ENCODE data around the gene GXYLT1. TPM values are rescaled to one million over a fixed set of nuclear protein-coding genes. Genes with fewer than 3 reads are reported as not detected.

GXYLT1 gene
- total and polyA plus RNA-seq, 9 of the 15 experiments (the other 6 are each of a cell fraction or from before 2014, with no cell fraction given): 1.4 to 9.3 (median 5.5) TPM

DNA sequence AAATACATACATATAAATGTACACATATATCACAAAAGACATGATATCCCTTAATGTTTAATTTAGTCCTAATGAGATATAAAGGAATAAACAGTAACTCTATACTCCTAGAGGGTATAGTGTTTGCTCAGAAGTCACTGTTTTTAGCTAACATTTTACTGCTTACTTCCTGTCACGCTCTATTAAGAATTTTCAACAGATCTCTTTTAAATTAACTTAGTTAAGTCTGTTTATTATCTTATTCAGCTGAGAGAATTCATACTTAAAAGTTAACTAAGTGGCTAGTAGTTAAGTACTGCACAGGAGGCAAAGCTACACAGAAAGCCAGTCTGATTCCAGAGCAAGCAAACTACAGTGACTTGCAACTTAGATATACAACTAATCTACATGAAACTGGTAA, 39.9 kb downstream of the GXYLT1 start (continued):
- TF ChIP-seq, protein P1, sequence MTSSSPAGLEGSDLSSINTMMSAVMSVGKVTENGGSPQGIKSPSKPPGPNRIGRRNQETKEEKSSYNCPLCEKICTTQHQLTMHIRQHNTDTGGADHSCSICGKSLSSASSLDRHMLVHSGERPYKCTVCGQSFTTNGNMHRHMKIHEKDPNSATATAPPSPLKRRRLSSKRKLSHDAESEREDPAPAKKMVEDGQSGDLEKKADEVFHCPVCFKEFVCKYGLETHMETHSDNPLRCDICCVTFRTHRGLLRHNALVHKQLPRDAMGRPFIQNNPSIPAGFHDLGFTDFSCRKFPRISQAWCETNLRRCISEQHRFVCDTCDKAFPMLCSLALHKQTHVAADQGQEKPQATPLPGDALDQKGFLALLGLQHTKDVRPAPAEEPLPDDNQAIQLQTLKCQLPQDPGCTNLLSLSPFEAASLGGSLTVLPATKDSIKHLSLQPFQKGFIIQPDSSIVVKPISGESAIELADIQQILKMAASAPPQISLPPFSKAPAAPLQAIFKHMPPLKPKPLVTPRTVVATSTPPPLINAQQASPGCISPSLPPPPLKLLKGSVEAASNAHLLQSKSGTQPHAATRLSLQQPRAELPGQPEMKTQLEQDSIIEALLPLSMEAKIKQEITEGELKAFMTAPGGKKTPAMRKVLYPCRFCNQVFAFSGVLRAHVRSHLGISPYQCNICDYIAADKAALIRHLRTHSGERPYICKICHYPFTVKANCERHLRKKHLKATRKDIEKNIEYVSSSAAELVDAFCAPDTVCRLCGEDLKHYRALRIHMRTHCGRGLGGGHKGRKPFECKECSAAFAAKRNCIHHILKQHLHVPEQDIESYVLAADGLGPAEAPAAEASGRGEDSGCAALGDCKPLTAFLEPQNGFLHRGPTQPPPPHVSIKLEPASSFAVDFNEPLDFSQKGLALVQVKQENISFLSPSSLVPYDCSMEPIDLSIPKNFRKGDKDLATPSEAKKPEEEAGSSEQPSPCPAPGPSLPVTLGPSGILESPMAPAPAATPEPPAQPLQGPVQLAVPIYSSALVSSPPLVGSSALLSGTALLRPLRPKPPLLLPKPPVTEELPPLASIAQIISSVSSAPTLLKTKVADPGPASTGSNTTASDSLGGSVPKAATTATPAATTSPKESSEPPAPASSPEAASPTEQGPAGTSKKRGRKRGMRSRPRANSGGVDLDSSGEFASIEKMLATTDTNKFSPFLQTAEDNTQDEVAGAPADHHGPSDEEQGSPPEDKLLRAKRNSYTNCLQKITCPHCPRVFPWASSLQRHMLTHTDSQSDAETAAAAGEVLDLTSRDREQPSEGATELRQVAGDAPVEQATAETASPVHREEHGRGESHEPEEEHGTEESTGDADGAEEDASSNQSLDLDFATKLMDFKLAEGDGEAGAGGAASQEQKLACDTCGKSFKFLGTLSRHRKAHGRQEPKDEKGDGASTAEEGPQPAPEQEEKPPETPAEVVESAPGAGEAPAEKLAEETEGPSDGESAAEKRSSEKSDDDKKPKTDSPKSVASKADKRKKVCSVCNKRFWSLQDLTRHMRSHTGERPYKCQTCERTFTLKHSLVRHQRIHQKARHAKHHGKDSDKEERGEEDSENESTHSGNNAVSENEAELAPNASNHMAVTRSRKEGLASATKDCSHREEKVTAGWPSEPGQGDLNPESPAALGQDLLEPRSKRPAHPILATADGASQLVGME (CRISPR knock-in tag; IDR thresholded peaks at IDR 0.05): no peak
- TF ChIP-seq SP2 (IDR thresholded peaks at IDR 0.05; ENCODE audit: extremely low read depth, low read depth, low read length, poor library complexity, severe bottlenecking): no peak
- no peak for TF ChIP-seq ZNF668 (CRISPR knock-in tag; IDR thresholded peaks at IDR 0.05)
- TF ChIP-seq XRCC3 (IDR thresholded peaks at IDR 0.05): no peak

DNA sequence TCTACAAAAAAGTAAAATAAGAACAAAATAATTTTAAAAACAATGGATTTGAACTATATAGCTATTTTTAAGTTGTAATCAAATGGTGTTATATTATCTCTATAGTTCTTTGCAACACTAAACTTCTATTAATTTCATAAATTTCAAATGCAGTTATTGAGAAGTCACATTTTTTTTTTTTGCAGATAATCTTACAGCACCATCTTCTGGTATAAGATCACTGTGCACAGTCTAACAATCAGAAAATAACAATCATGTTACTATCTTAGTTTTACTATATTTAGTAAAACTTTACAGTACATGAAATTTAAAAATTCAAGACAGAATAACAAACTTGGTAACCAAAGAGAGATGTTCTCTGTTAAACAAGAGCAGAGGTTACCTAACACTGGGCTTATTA, 40.6 kb downstream of the GXYLT1 start:
- no peaks in the 10 kb centered on the region for H3K9me1 ChIP-seq (ENCODE audit: control insufficient read depth, insufficient read depth, low read length)
- FAIRE-seq: no peak
- in situ Hi-C loops (cut with MboI): no loop called here
- no peaks in the 10 kb centered on the region for H3K79me2 ChIP-seq (ENCODE audit: control insufficient read depth, insufficient read depth, low read length)
- H3K4me1 ChIP-seq (replicated peaks in 1 of 2; ENCODE audit: control insufficient read depth in 2 of 2, insufficient read depth in 2 of 2, low read length in 2 of 2): no peaks in the 10 kb centered on the region
- POLR2A ChIA-PET: no interaction called here
- no peak overlapping the region for H2AFZ ChIP-seq (ENCODE audit: low read depth, low read length)
- no peaks in the 10 kb centered on the region for H4K20me1 ChIP-seq (replicated peaks; ENCODE audit: control insufficient read depth, insufficient read depth, low read length)
- CTCF ChIA-PET (ENCODE audit: low intra/inter-chr PET ratio): interaction anchor here (1.1 kb wide), 1 partner anchor 827 kb away, joined by 3 read pairs; no protein-coding TSS in a partner anchor
- H3K4me3 ChIP-seq: no peak overlapping the region
- DNase-seq (ENCODE audit: extremely low read depth in 1 of 4, low spot score in 3 of 4): no peak
- intact Hi-C loops (cut with micrococcal nuclease): loop anchor here (10.0 kb wide), 2 partner anchors 829 to 1159 kb away; no protein-coding TSS in a partner anchor
- H3K4me2 ChIP-seq (ENCODE audit: insufficient read depth, low read length): no peak overlapping the region
- H3K36me3 ChIP-seq (ENCODE audit: control insufficient read depth, insufficient read depth, low read length): peaks cover 2% of the 10 kb centered on the region; the same call in 1 of the 3 replicates
- H3K27ac ChIP-seq (ENCODE audit: extremely low read depth, low read depth, low read length): no peak overlapping the region
- TF ChIP-seq CBFA2T3 (IDR thresholded peaks at IDR 0.05) (no peak), RAD21 (CRISPR knock-in tag; conservative IDR thresholded peaks at IDR 0.05 in 1 of 2, IDR thresholded peaks at IDR 0.05 in 1 of 2) (peak in 1 of 2 experiments; percentile 43; a peak in 2 of 4 replicates)
- TF ChIP-seq, protein P2, sequence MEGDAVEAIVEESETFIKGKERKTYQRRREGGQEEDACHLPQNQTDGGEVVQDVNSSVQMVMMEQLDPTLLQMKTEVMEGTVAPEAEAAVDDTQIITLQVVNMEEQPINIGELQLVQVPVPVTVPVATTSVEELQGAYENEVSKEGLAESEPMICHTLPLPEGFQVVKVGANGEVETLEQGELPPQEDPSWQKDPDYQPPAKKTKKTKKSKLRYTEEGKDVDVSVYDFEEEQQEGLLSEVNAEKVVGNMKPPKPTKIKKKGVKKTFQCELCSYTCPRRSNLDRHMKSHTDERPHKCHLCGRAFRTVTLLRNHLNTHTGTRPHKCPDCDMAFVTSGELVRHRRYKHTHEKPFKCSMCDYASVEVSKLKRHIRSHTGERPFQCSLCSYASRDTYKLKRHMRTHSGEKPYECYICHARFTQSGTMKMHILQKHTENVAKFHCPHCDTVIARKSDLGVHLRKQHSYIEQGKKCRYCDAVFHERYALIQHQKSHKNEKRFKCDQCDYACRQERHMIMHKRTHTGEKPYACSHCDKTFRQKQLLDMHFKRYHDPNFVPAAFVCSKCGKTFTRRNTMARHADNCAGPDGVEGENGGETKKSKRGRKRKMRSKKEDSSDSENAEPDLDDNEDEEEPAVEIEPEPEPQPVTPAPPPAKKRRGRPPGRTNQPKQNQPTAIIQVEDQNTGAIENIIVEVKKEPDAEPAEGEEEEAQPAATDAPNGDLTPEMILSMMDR (IDR thresholded peaks at IDR 0.05 in 2 of 3, conservative IDR thresholded peaks at IDR 0.05 in 1 of 3; ENCODE audit: insufficient read depth in 2 of 3, low read depth in 1 of 3, low read length in 3 of 3): peak in 1 of 3 experiments; percentile 47; a peak in 1 of 6 replicates
- 0 out of 3 replicates have a peak, but pooled peaks have one; percentile 31 for ATAC-seq
- no TSS peak for BruUV-seq (replicated peaks)
- H3K27me3 ChIP-seq (ENCODE audit: control insufficient read depth in 2 of 2, insufficient read depth in 2 of 2, low read length in 2 of 2): no peaks in the 10 kb centered on the region
- no peaks in the 10 kb centered on the region for H3K9me3 ChIP-seq (replicated peaks; ENCODE audit: control insufficient read depth, insufficient read depth, low read depth, low read length)
- no peak overlapping the region for H3K9ac ChIP-seq (ENCODE audit: insufficient read depth in 1 of 2, low read depth in 2 of 2, low read length in 2 of 2)
